PC-3 (cell line): Measurements from ENCODE around the gene ENAH. TPM values are rescaled to one million over a fixed set of nuclear protein-coding genes. Genes with fewer than 3 reads are reported as not detected.

Experiments
- ATAC-seq: fragments of 200-7000 bp; cut with Tn5 transposase; 2 replicates; pipeline ENCODE4 v1.9.1; 2020; ENCODE audit warnings: mild to moderate bottlenecking, moderate library complexity
- BruUV-seq: library from RNA; stranded (reverse); fragments of 400-500 nt; replicated peaks from 2 replicates; lab custom pipeline; 2021; lab: Mats Ljungman, UMichigan
- CTCF ChIA-PET: fragments of 300-600 bp; sonication (Branson Sonifier 250); formaldehyde crosslinking; loops from one replicate; lab custom pipeline; 2022; ENCODE audit warnings: antibody characterized with exemption; lab: Charles Lee
- POLR2A ChIA-PET: fragments of 300-600 bp; sonication (Branson Sonifier 250); formaldehyde crosslinking; loops from one replicate; lab custom pipeline; 2022; ENCODE audit warnings: antibody characterized with exemption; ENCODE audit not compliant: unreplicated experiment; lab: Charles Lee
- DNase-seq: peaks from one replicate; pipeline ENCODE4 v3.0.0-alpha.2; 2015
- H2AFZ ChIP-seq: fragments of 300-600 bp; sonication (generic); 2 replicates; pipeline ENCODE4 v1.6.0; 2016; ENCODE audit warnings: antibody characterized with exemption, low read length
- H3F3A ChIP-seq: fragments of 300-600 bp; sonication (generic); one replicate; pipeline ENCODE4 v1.6.0; 2017; ENCODE audit warnings: antibody characterized with exemption, low read length, control low read depth, mild to moderate bottlenecking; ENCODE audit not compliant: unreplicated experiment
- H3K27ac ChIP-seq: fragments of 300-600 bp; sonication (generic); 2 replicates; pipeline ENCODE4 v1.5.1; 2016; ENCODE audit warnings: mild to moderate bottlenecking, low read length
- H3K27me3 ChIP-seq: fragments of 300-600 bp; sonication (generic); 2 replicates; pipeline ENCODE4 v1.6.1; 2016; ENCODE audit warnings: low read length, mixed read lengths
- H3K36me3 ChIP-seq: fragments of 300-600 bp; sonication (generic); 2 replicates; pipeline ENCODE4 v1.6.1; 2016; ENCODE audit warnings: low read depth, mixed run types, low read length, mixed read lengths
- H3K4me1 ChIP-seq: fragments of 300-600 bp; sonication (generic); 2 replicates; pipeline ENCODE4 v1.5.1; 2016; ENCODE audit warnings: low read length; ENCODE audit not compliant: insufficient read depth
- H3K4me2 ChIP-seq: fragments of 300-600 bp; sonication (generic); 2 replicates; pipeline ENCODE4 v1.6.0; 2016; ENCODE audit warnings: low read length
- H3K4me3 ChIP-seq: fragments of 300-600 bp; sonication (generic); 2 replicates; pipeline ENCODE4 v1.5.1; 2016; ENCODE audit warnings: mild to moderate bottlenecking, low read length, mixed read lengths
- H3K79me2 ChIP-seq: fragments of 300-600 bp; sonication (generic); 2 replicates; pipeline ENCODE4 v1.6.1; 2017; ENCODE audit warnings: low read length, mixed read lengths
- H3K9ac ChIP-seq: fragments of 300-600 bp; sonication (generic); 2 replicates; pipeline ENCODE4 v1.6.0; 2016; ENCODE audit warnings: mild to moderate bottlenecking, low read length
- H3K9me2 ChIP-seq: fragments of 300-600 bp; sonication (generic); replicated peaks from 2 replicates; pipeline ENCODE4 v1.6.1; 2016; ENCODE audit warnings: mixed run types, low read length, mixed read lengths
- H3K9me3 ChIP-seq: fragments of 300-600 bp; sonication (generic); 2 replicates; pipeline ENCODE4 v1.6.1; 2016; ENCODE audit warnings: low read length, mixed read lengths
- H4K20me1 ChIP-seq: fragments of 300-600 bp; sonication (generic); 2 replicates; pipeline ENCODE4 v1.6.1; 2016; ENCODE audit warnings: low read length, mixed read lengths
- EZH2 ChIP-seq: fragments of 300-600 bp; sonication (generic); IDR thresholded peaks from one replicate; pipeline ENCODE4 v1.6.1; 2017; ENCODE audit warnings: antibody characterized with exemption, mild to moderate bottlenecking, low read length; ENCODE audit not compliant: unreplicated experiment
- EZH2phosphoT487 ChIP-seq: fragments of 300-600 bp; sonication (generic); IDR thresholded peaks from 2 replicates; pipeline ENCODE4 v1.6.1; 2018; ENCODE audit warnings: mild to moderate bottlenecking, antibody characterized with exemption, low read length, borderline replicate concordance
- intact Hi-C: fragments of 100-400 bp; cut with micrococcal nuclease; formaldehyde crosslinking; loops from 2 replicates; pipeline ENCODE4 v1.9.0; 2023
- total RNA-seq: library from RNA; depleted of rRNA; stranded (reverse); fragments of >200 nt; gene quantifications from 2 replicates; pipeline ENCODE4 v1.2.3, GENCODE V29; 2014
- TF ChIP-seq, protein P1 (sequence below): fragments of 300-600 bp; sonication (generic); conservative IDR thresholded peaks from 2 replicates; pipeline ENCODE4 v1.5.1; 2017; ENCODE audit warnings: antibody characterized with exemption, low read depth, mild to moderate bottlenecking, low read length

ENAH gene
- total RNA-seq, 1 experiment from 2014 or later = 96.6 TPM

- Histone ChIP-seq H3K9ac (no peak overlapping the region), H3K4me2 (no peak overlapping the region), H3K4me3 (no peak overlapping the region), H3K79me2 (peaks cover 88% of the 10 kb centered on the region), H2AFZ (no peak overlapping the region), H3K36me3 (0 out of 2 replicates have a peak, but pooled peaks cover 7% of the 10 kb centered on the region), H3K27me3 (no peaks in the 10 kb centered on the region), H3K9me3 (no peaks in the 10 kb centered on the region), H4K20me1 (peaks cover 6% of the 10 kb centered on the region; the same call in 1 of the 2 replicates), H3F3A (peaks cover 4% of the 10 kb centered on the region), H3K27ac (no peak overlapping the region), H3K4me1 (0 out of 2 replicates have a peak, but pooled peaks cover 4% of the 10 kb centered on the region), H3K9me2 (no peaks in the 10 kb centered on the region)
- intact Hi-C loops = no loop called here
- DNase-seq (no peak), ATAC-seq (no peak)
- TF ChIP-seq, protein P1, sequence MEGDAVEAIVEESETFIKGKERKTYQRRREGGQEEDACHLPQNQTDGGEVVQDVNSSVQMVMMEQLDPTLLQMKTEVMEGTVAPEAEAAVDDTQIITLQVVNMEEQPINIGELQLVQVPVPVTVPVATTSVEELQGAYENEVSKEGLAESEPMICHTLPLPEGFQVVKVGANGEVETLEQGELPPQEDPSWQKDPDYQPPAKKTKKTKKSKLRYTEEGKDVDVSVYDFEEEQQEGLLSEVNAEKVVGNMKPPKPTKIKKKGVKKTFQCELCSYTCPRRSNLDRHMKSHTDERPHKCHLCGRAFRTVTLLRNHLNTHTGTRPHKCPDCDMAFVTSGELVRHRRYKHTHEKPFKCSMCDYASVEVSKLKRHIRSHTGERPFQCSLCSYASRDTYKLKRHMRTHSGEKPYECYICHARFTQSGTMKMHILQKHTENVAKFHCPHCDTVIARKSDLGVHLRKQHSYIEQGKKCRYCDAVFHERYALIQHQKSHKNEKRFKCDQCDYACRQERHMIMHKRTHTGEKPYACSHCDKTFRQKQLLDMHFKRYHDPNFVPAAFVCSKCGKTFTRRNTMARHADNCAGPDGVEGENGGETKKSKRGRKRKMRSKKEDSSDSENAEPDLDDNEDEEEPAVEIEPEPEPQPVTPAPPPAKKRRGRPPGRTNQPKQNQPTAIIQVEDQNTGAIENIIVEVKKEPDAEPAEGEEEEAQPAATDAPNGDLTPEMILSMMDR = no peak
- no peak for TF ChIP-seq EZH2
- TF ChIP-seq EZH2phosphoT487 = no peak
- POLR2A ChIA-PET = no interaction called here
- BruUV-seq = no TSS peak
- CTCF ChIA-PET = no interaction called here
These were observed 57.5 kb downstream of the ENAH start for GRCh38 chr1:225595452-225595851.

GRCh38 chr1:225593414-225593813, 59.5 kb downstream of the ENAH start:
- Histone ChIP-seq H3F3A (no peaks in the 10 kb centered on the region), H3K36me3 (0 out of 2 replicates have a peak, but pooled peaks cover 3% of the 10 kb centered on the region), H3K9me3 (no peaks in the 10 kb centered on the region), H4K20me1 (peaks cover 6% of the 10 kb centered on the region; the same call in 1 of the 2 replicates), H3K4me1 (0 out of 2 replicates have a peak, but pooled peaks cover 4% of the 10 kb centered on the region), H3K9ac (no peak overlapping the region), H3K79me2 (peaks cover 90% of the 10 kb centered on the region), H3K9me2 (no peaks in the 10 kb centered on the region), H3K4me2 (no peak overlapping the region), H3K4me3 (no peak overlapping the region), H2AFZ (no peak overlapping the region), H3K27ac (no peak overlapping the region), H3K27me3 (no peaks in the 10 kb centered on the region)
- ATAC-seq (no peak), DNase-seq (no peak)
- no TSS peak for BruUV-seq
- ChIA-PET POLR2A (no interaction called here), CTCF (no interaction called here)
- intact Hi-C loops = no loop called here
- TF ChIP-seq EZH2 (no peak), EZH2phosphoT487 (no peak)
- TF ChIP-seq, protein P1 = no peak

DNA sequence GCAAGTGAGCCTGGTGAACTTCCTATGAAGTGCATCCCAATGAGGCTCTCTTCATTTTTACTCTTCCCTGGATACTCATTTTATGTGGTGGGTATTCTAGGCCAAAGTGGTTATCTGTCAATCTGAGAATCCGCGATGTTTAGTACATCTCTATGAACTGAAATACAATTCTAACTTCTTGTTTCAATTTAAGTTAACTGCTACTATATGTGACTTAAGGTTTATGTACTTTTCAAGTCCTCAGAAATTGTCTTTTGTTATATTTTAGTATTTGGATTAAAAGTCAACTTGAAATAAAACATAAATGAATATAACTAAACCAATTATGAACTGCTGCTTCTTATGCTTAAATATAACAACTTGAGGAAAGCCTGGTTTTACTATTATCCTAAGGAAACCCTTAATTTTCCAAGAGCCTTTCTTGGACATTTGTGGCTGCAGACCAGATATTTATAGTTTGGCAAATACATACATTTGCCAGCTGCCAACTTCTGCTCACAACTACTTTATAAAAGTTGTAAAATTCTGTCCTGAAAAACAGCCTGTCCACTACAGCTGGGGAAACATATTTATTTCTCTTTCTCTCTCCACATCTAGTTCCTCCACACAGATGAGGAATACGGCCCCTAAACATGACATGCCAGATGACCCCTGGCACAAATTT, 60.4 kb downstream of the ENAH start:
- TF ChIP-seq EZH2 (no peak), EZH2phosphoT487 (no peak)
- TF ChIP-seq, protein P1 = no peak
- ATAC-seq (no peak), DNase-seq (no peak)
- peaks cover 12% of the 10 kb centered on the region; the same call in 1 of the 2 replicates for H3K36me3 ChIP-seq
- H3K27me3 ChIP-seq = no peaks in the 10 kb centered on the region
- H2AFZ ChIP-seq = no peak overlapping the region
- H3K4me1 ChIP-seq = no peaks in the 10 kb centered on the region
- no peaks in the 10 kb centered on the region for H3K9me2 ChIP-seq
- H3K27ac ChIP-seq = no peak overlapping the region
- H3K9me3 ChIP-seq = 0 out of 2 replicates have a peak, but pooled peaks cover 7% of the 10 kb centered on the region
- no peak overlapping the region for H3K4me3 ChIP-seq
- no peak overlapping the region for H3K9ac ChIP-seq
- BruUV-seq = no TSS peak
- no peaks in the 10 kb centered on the region for H3F3A ChIP-seq
- peaks cover 92% of the 10 kb centered on the region for H3K79me2 ChIP-seq
- ChIA-PET CTCF (no interaction called here), POLR2A (no interaction called here)
- intact Hi-C loops = no loop called here
- peaks cover 6% of the 10 kb centered on the region; the same call in 1 of the 2 replicates for H4K20me1 ChIP-seq
- no peak overlapping the region for H3K4me2 ChIP-seq
